Vagina (tissue), 2 donors: ENCODE measurements around the gene UACA. TPM values are rescaled to one million over a fixed set of nuclear protein-coding genes. Genes with fewer than 3 reads are reported as not detected.

Experiments
- DNase-seq, 2 donors: peaks; one replicate each; pipeline ENCODE4 v3.0.0-alpha.2; 2017; ENCODE audit errors: extremely low spot score in 2 of 2
- H3K27ac ChIP-seq: fragments of 200-600 bp; sonication (generic); one replicate; pipeline ENCODE4 v1.5.1; 2019
- H3K27me3 ChIP-seq: fragments of 200-600 bp; sonication (generic); one replicate; pipeline ENCODE4 v1.5.1; 2019
- H3K36me3 ChIP-seq, 2 donors: fragments of 200-600 bp; sonication (generic); one replicate each; pipeline ENCODE4 v1.5.1; 2017 to 2019
- H3K4me1 ChIP-seq: fragments of 200-600 bp; sonication (generic); one replicate; pipeline ENCODE4 v1.5.1; 2019
- H3K4me3 ChIP-seq, 2 donors: fragments of 200-600 bp; sonication (generic); 1 replicate in 1 of 2; 2 replicates in 1 of 2; pipeline ENCODE4 v1.5.1; 2016 to 2019
- H3K9me3 ChIP-seq: fragments of 200-600 bp; sonication (generic); one replicate; pipeline ENCODE4 v1.5.1; 2019
- POLR2A ChIP-seq, 2 donors: fragments of 450-650 bp; IDR thresholded peaks; one replicate each; pipeline ENCODE4 v1.6.1; 2017; ENCODE audit warnings: antibody characterized with exemption in 2 of 2, mild to moderate bottlenecking in 2 of 2, moderate library complexity in 2 of 2
- POLR2AphosphoS5 ChIP-seq, 2 donors: sonication (generic); formaldehyde crosslinking; IDR thresholded peaks; one replicate each; pipeline ENCODE4 v1.9.0; 2017; ENCODE audit warnings: antibody characterized with exemption in 2 of 2, mild to moderate bottlenecking in 2 of 2, low read depth in 1 of 2; ENCODE audit not compliant: insufficient read depth in 1 of 2
- intact Hi-C: fragments of 100-400 bp; cut with DNase I; formaldehyde crosslinking; loops from one replicate; pipeline ENCODE4 v1.15.1; 2023
- total RNA-seq: library from RNA; depleted of rRNA; stranded (reverse); fragments of >200 nt; gene quantifications from one replicate; pipeline ENCODE4 v1.2.3, GENCODE V29; 2016
- TF ChIP-seq, protein P1 (sequence below), 3 experiments: fragments of 450-650 bp in 2 of 3; fragments of 200-600 bp in 1 of 3; sonication (generic) in 1 of 3; IDR thresholded peaks; one replicate each; pipeline ENCODE4 v1.5.1; 2017 to 2019; ENCODE audit warnings: antibody characterized with exemption in 3 of 3, mild to moderate bottlenecking in 2 of 3, moderate library complexity in 2 of 3

The UACA gene
- total RNA-seq, 1 donor from 2014 or later = 40.3 TPM

DNA sequence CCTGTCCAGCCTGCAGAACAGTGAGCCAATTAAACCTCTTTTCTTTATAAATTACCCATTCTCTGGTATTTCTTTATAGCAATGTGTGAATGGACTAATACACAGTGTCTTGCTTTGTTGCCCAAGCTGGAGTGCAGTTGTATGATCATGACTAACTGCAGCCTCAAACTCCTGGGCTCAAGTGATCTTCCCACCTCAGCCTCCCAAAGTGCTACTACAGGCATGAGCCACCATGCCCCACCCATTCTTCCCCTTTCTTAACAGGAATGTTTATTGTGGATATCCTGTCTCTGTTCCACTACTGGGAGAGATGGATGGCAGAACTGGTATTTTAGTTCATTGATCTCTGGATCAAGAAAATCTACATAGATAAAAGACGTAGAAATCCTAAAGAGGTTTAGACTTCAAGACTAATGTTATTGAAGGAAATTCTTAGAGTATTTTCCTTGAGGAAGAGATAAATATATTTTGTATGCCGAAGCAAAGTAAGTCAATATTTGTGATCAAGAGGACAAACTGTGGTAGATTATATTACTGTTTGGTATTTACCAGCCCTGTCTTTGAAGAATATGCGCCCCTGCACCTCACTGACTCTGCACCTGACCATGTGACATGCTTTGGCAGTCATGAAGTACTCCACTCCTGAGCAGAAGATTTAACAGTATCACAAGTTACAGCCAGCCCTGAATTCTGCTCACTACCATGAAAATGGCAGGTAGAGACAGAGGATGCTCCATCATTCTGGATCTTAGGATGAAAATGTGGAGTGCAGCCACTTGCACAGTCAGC, 42.9 kb downstream of the UACA start:
- no peaks in the 10 kb centered on the region for H3K36me3 ChIP-seq
- intact Hi-C loops = no loop called here
- no peaks in the 10 kb centered on the region for H3K27me3 ChIP-seq
- DNase-seq = no peak
- H3K9me3 ChIP-seq = no peaks in the 10 kb centered on the region
- peaks cover 46% of the 10 kb centered on the region for H3K4me1 ChIP-seq
- TF ChIP-seq, protein P1, sequence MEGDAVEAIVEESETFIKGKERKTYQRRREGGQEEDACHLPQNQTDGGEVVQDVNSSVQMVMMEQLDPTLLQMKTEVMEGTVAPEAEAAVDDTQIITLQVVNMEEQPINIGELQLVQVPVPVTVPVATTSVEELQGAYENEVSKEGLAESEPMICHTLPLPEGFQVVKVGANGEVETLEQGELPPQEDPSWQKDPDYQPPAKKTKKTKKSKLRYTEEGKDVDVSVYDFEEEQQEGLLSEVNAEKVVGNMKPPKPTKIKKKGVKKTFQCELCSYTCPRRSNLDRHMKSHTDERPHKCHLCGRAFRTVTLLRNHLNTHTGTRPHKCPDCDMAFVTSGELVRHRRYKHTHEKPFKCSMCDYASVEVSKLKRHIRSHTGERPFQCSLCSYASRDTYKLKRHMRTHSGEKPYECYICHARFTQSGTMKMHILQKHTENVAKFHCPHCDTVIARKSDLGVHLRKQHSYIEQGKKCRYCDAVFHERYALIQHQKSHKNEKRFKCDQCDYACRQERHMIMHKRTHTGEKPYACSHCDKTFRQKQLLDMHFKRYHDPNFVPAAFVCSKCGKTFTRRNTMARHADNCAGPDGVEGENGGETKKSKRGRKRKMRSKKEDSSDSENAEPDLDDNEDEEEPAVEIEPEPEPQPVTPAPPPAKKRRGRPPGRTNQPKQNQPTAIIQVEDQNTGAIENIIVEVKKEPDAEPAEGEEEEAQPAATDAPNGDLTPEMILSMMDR (IDR thresholded peaks at IDR 0.05) = no peak
- TF ChIP-seq POLR2AphosphoS5 (IDR thresholded peaks at IDR 0.05; ENCODE audit: insufficient read depth in 1 of 2, low read depth in 1 of 2) (no peak), POLR2A (IDR thresholded peaks at IDR 0.05) (no peak)
- no peak overlapping the region for H3K27ac ChIP-seq
- no peak overlapping the region for H3K4me3 ChIP-seq

DNA sequence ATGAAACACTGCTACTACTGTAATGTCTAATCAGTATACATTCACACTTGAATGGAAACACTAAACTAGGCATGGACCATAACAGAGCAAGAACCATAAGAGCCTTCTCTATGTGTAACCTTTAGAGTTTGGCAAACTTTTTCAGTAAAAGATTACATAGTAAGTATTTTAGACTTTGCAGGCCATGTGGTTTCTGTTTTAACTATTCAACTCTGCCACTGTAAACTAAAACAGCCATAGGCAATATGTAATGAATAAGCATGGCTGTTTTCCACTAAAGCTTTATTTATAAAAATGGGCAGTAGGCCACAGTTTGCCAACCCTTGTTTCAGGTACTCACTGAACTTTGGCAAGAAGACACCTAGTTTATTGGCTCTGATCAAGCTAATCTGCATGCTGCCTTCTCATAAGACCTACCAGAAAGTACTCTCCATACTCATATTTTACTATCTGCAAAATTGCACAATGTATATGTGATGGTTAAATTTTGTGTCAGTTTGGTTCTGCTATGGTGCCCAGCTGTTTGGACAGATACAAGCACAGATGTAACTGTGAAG, 46.0 kb downstream of the UACA start:
- Histone ChIP-seq H3K4me3 (no peak overlapping the region), H3K27ac (peak overlapping the region; percentile 17), H3K36me3 (no peaks in the 10 kb centered on the region), H3K4me1 (peaks cover 68% of the 10 kb centered on the region), H3K9me3 (no peaks in the 10 kb centered on the region), H3K27me3 (no peaks in the 10 kb centered on the region)
- TF ChIP-seq POLR2AphosphoS5 (IDR thresholded peaks at IDR 0.05; ENCODE audit: insufficient read depth in 1 of 2, low read depth in 1 of 2) = no peak
- TF ChIP-seq, protein P1 (IDR thresholded peaks at IDR 0.05) = no peak
- no peak for TF ChIP-seq POLR2A (IDR thresholded peaks at IDR 0.05)
- no peak for DNase-seq
- intact Hi-C loops = no loop called here

DNA sequence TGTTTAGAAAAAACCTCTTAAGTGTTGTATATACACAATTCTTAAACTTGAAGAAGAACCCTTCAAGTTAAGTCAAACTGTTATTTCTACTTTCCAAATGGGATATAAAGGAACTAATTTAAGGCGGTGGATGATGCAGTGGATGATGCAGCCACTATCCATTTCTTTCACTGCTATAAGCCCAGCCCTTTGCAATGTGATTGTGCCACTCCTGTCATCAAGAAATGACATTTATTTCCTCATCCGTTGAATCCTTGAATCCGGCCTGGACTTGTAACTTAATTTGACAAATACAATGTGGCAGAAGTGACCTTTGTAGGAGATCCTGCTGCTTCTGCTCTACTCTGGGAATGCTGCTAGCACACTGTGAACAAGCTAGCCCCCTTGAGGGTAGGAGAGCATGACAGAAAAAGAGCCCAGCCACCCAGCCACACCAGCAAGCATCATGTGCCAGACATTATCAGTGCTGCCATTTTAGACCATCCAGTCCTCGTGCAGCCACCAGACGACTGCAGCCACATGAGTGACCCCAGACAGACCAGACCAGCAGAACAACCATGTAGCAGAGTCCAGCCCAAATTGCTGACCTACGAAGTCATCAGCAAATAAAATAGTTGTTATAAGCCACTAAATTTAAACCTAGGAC, 47.4 kb downstream of the UACA start:
- TF ChIP-seq POLR2AphosphoS5 (IDR thresholded peaks at IDR 0.05; ENCODE audit: insufficient read depth in 1 of 2, low read depth in 1 of 2) (no peak), POLR2A (IDR thresholded peaks at IDR 0.05) (no peak)
- TF ChIP-seq, protein P1 (IDR thresholded peaks at IDR 0.05) = no peak

DNA sequence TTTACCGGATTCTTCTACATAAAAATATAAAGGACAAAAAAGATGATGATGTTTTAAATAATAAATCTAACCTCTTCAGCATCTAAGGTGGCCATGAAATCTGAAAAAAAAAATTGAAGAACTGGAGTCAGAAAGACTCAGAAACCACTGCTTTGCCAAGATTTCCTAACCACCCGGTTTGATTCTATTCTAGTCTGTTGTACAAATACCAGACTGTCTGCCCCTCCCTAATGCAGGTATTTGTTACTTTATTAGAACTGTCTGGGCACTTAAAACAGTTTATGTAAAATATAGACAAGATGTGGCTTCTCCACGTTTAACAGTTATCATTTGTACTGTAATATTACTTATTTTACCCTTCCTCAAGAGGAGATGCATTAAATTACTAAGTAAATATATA, 48.8 kb downstream of the UACA start:
- intact Hi-C loops = no loop called here
- Histone ChIP-seq H3K27ac (peak overlapping the region; percentile 46), H3K4me1 (peaks cover 63% of the 10 kb centered on the region)

More for the DNA sequence above, 47.4 kb downstream of the UACA start:
- Histone ChIP-seq H3K9me3 (no peaks in the 10 kb centered on the region), H3K27me3 (no peaks in the 10 kb centered on the region), H3K27ac (no peak overlapping the region), H3K4me1 (peaks cover 67% of the 10 kb centered on the region), H3K4me3 (no peak overlapping the region), H3K36me3 (no peaks in the 10 kb centered on the region)
- no peak for DNase-seq
- intact Hi-C loops = no loop called here

More for the DNA sequence above, 48.8 kb downstream of the UACA start:
- Histone ChIP-seq H3K27me3 (no peaks in the 10 kb centered on the region), H3K36me3 (no peaks in the 10 kb centered on the region), H3K4me3 (no peak overlapping the region), H3K9me3 (no peaks in the 10 kb centered on the region)
- TF ChIP-seq, protein P1 (IDR thresholded peaks at IDR 0.05) = no peak
- TF ChIP-seq POLR2A (IDR thresholded peaks at IDR 0.05) (no peak), POLR2AphosphoS5 (IDR thresholded peaks at IDR 0.05; ENCODE audit: insufficient read depth in 1 of 2, low read depth in 1 of 2) (no peak)
- DNase-seq = no peak
